Ascending aorta (tissue), 2 donors: Measurements from ENCODE around the gene DMC1. TPM values are rescaled to one million over a fixed set of nuclear protein-coding genes. Genes with fewer than 3 reads are reported as not detected.

Source experiments
- DNase-seq, 2 donors: peaks; one replicate each; pipeline ENCODE4 v3.0.0-alpha.2; 2019; ENCODE audit warnings: low spot score in 2 of 2
- H3K27ac ChIP-seq, 2 donors: fragments of 200-600 bp; sonication (generic); one replicate each; pipeline ENCODE4 v1.5.1; 2016 to 2017; ENCODE audit warnings: mild to moderate bottlenecking in 1 of 2
- H3K27me3 ChIP-seq: fragments of 200-600 bp; sonication (generic); one replicate; pipeline ENCODE4 v1.5.1; 2017
- H3K36me3 ChIP-seq, 2 donors: fragments of 200-600 bp; sonication (generic); one replicate each; pipeline ENCODE4 v1.5.1; 2016
- H3K4me1 ChIP-seq, 2 donors: fragments of 200-600 bp; sonication (generic); one replicate each; pipeline ENCODE4 v1.5.1; 2016 to 2017; ENCODE audit warnings: mild to moderate bottlenecking in 1 of 2
- H3K4me3 ChIP-seq, 2 donors: fragments of 200-600 bp; sonication (generic); one replicate each; pipeline ENCODE4 v1.5.1; 2016 to 2017; ENCODE audit warnings: mild to moderate bottlenecking in 1 of 2
- H3K9me3 ChIP-seq, 2 donors: fragments of 200-600 bp; sonication (generic); one replicate each; pipeline ENCODE4 v1.5.1; 2016
- CTCF ChIP-seq, 3 experiments: fragments of 200-600 bp in 2 of 3; fragments of 450-650 bp in 1 of 3; sonication (generic) in 2 of 3; IDR thresholded peaks; one replicate each; pipeline ENCODE4 v1.5.1; 2016 to 2019; ENCODE audit warnings: antibody characterized with exemption in 3 of 3, mild to moderate bottlenecking in 1 of 3, moderate library complexity in 1 of 3
- intact Hi-C: fragments of 100-400 bp; cut with DNase I; formaldehyde crosslinking; loops from one replicate; pipeline ENCODE4 v1.15.1; 2023
- total RNA-seq: library from RNA; depleted of rRNA; stranded (reverse); fragments of >200 nt; gene quantifications from one replicate; pipeline ENCODE4 v1.1.0, GENCODE V29; 2016

The DMC1 gene
- total RNA-seq, 1 donor from 2014 or later = not detected

- H3K27ac ChIP-seq = peak overlapping the region; percentile 30 to 100
- no peak for TF ChIP-seq CTCF (IDR thresholded peaks at IDR 0.05)
- DNase-seq = no peak
- no peaks in the 10 kb centered on the region for H3K9me3 ChIP-seq
- intact Hi-C loops = loop anchor here (10.0 kb wide), 1 partner anchor 202 kb away; the partner anchor contains the start of genes GTPBP1 and JOSD1
- H3K27me3 ChIP-seq = no peaks in the 10 kb centered on the region
- peaks cover 3 to 41% of the 10 kb centered on the region in 2 donors for H3K4me1 ChIP-seq
- H3K36me3 ChIP-seq = peaks cover 34 to 43% of the 10 kb centered on the region in 2 donors
- peak overlapping the region; percentile 77 to 96 for H3K4me3 ChIP-seq
Observed at GRCh38 chr22:38503021-38503420, 67.0 kb downstream of the DMC1 start.

- peaks cover 3 to 40% of the 10 kb centered on the region in 2 donors for H3K4me1 ChIP-seq
- H3K9me3 ChIP-seq = no peaks in the 10 kb centered on the region
- H3K36me3 ChIP-seq = peaks cover 44 to 53% of the 10 kb centered on the region in 2 donors
- H3K27ac ChIP-seq = peak overlapping the region; percentile 39 to 100
- H3K27me3 ChIP-seq = no peaks in the 10 kb centered on the region
- intact Hi-C loops = loop anchor here (10.0 kb wide), 1 partner anchor 203 kb away; the partner anchor contains the start of genes GTPBP1 and JOSD1
- TF ChIP-seq CTCF (IDR thresholded peaks at IDR 0.05) = no peak
- DNase-seq = no peak
- H3K4me3 ChIP-seq = peak overlapping the region; percentile 77 to 96
Observed at GRCh38 chr22:38501797-38502672, 67.9 kb downstream of the DMC1 start.

GRCh38 chr22:38497869-38498268, 72.1 kb downstream of the DMC1 start:
- intact Hi-C loops = no loop called here
- no peak for DNase-seq
- Histone ChIP-seq H3K27me3 (no peaks in the 10 kb centered on the region), H3K9me3 (no peaks in the 10 kb centered on the region), H3K4me3 (no peak overlapping the region), H3K4me1 (peaks cover 0 to 21% of the 10 kb centered on the region in 2 donors), H3K36me3 (peaks cover 85 to 89% of the 10 kb centered on the region in 2 donors), H3K27ac (no peak overlapping the region)
- no peak for TF ChIP-seq CTCF (IDR thresholded peaks at IDR 0.05)

GRCh38 chr22:38494939-38495338, 75.0 kb downstream of the DMC1 start:
- Histone ChIP-seq H3K27me3 (no peaks in the 10 kb centered on the region), H3K36me3 (peaks cover 94 to 100% of the 10 kb centered on the region in 2 donors), H3K4me1 (peaks cover 5 to 14% of the 10 kb centered on the region in 2 donors), H3K4me3 (no peak overlapping the region), H3K9me3 (no peaks in the 10 kb centered on the region), H3K27ac (no peak overlapping the region)
- no peak for DNase-seq
- intact Hi-C loops = no loop called here
- TF ChIP-seq CTCF (IDR thresholded peaks at IDR 0.05) = no peak

- H3K36me3 ChIP-seq = peaks cover 94 to 100% of the 10 kb centered on the region in 2 donors
- DNase-seq = no peak
Observed at GRCh38 chr22:38494498-38494897, 75.5 kb downstream of the DMC1 start.

More at GRCh38 chr22:38494498-38494897, 75.5 kb downstream of the DMC1 start:
- H3K27ac ChIP-seq = no peak overlapping the region
- TF ChIP-seq CTCF (IDR thresholded peaks at IDR 0.05) = no peak
- peaks cover 5 to 10% of the 10 kb centered on the region in 2 donors for H3K4me1 ChIP-seq
- no peak overlapping the region for H3K4me3 ChIP-seq
- intact Hi-C loops = no loop called here
- H3K9me3 ChIP-seq = no peaks in the 10 kb centered on the region
- no peaks in the 10 kb centered on the region for H3K27me3 ChIP-seq
